Measurements from ENCODE around the gene TBC1D14.

TBC1D14 gene

GRCh38 chr4:6892190-6892908, 17.3 kb upstream of the TBC1D14 start:
- TF ChIP-seq CTCF (IDR thresholded peaks at IDR 0.05; ENCODE audit: low read depth, low read length, missing control alignments), result peak; percentile 32
- no peaks in the 10 kb centered on the region for H3K36me3 ChIP-seq (replicated peaks)
- in situ Hi-C loops (cut with HindIII; ENCODE audit: low pct_ligation_motif_present, low sequenced_read_pairs), result no loop called here
- no peaks in the 10 kb centered on the region for H3K27me3 ChIP-seq (replicated peaks)
- DNase-seq, result peak; percentile 56
- peak overlapping the region; percentile 24 for H3K4me3 ChIP-seq (ENCODE audit: low read depth, low read length)
- peak overlapping the region; percentile 34 for H3K27ac ChIP-seq

- TF ChIP-seq CTCF (IDR thresholded peaks at IDR 0.05; ENCODE audit: low read depth, low read length, missing control alignments), result no peak
These were observed 16.8 kb upstream of the TBC1D14 start for GRCh38 chr4:6892909-6893202.

GRCh38 chr4:6893449-6894085, 16.1 kb upstream of the TBC1D14 start:
- peak; percentile 31 for DNase-seq
- no peak overlapping the region for H3K4me3 ChIP-seq (ENCODE audit: low read depth, low read length)
- no peak for TF ChIP-seq CTCF (IDR thresholded peaks at IDR 0.05; ENCODE audit: low read depth, low read length, missing control alignments)
- in situ Hi-C loops (cut with HindIII; ENCODE audit: low pct_ligation_motif_present, low sequenced_read_pairs), result no loop called here
- peak overlapping the region; percentile 16 for H3K27ac ChIP-seq
- H3K27me3 ChIP-seq (replicated peaks), result no peaks in the 10 kb centered on the region
- H3K36me3 ChIP-seq (replicated peaks), result no peaks in the 10 kb centered on the region

More at GRCh38 chr4:6892909-6893202, 16.8 kb upstream of the TBC1D14 start:
- in situ Hi-C loops (cut with HindIII; ENCODE audit: low pct_ligation_motif_present, low sequenced_read_pairs), result no loop called here
- Histone ChIP-seq H3K27ac (no peak overlapping the region), H3K4me3 (ENCODE audit: low read depth, low read length) (no peak overlapping the region), H3K36me3 (replicated peaks) (no peaks in the 10 kb centered on the region), H3K27me3 (replicated peaks) (no peaks in the 10 kb centered on the region)
- DNase-seq, result no peak

- Histone ChIP-seq H3K4me3 (ENCODE audit: low read depth, low read length) (no peak overlapping the region), H3K27ac (peak overlapping the region; percentile 16), H3K27me3 (replicated peaks) (no peaks in the 10 kb centered on the region), H3K36me3 (replicated peaks) (no peaks in the 10 kb centered on the region)
- no peak for TF ChIP-seq CTCF (IDR thresholded peaks at IDR 0.05; ENCODE audit: low read depth, low read length, missing control alignments)
- DNase-seq, result no peak
- in situ Hi-C loops (cut with HindIII; ENCODE audit: low pct_ligation_motif_present, low sequenced_read_pairs), result no loop called here
These were observed 15.5 kb upstream of the TBC1D14 start for GRCh38 chr4:6894086-6894478.

GRCh38 chr4:6894528-6895498, 14.8 kb upstream of the TBC1D14 start:
- in situ Hi-C loops (cut with HindIII; ENCODE audit: low pct_ligation_motif_present, low sequenced_read_pairs), result no loop called here
- no peak overlapping the region for H3K27ac ChIP-seq
- H3K27me3 ChIP-seq (replicated peaks), result no peaks in the 10 kb centered on the region
- no peak for DNase-seq
- no peaks in the 10 kb centered on the region for H3K36me3 ChIP-seq (replicated peaks)
- no peak overlapping the region for H3K4me3 ChIP-seq (ENCODE audit: low read depth, low read length)
- no peak for TF ChIP-seq CTCF (IDR thresholded peaks at IDR 0.05; ENCODE audit: low read depth, low read length, missing control alignments)
